NCI-H2171 (cell line): Measurements from ENCODE around the gene DNASE1L3.

ENCODE experiments used
- DNase-seq: peaks from one replicate; lab custom pipeline; 2025; lab: John Stamatoyannopoulos, UW

The DNASE1L3 gene

DNA sequence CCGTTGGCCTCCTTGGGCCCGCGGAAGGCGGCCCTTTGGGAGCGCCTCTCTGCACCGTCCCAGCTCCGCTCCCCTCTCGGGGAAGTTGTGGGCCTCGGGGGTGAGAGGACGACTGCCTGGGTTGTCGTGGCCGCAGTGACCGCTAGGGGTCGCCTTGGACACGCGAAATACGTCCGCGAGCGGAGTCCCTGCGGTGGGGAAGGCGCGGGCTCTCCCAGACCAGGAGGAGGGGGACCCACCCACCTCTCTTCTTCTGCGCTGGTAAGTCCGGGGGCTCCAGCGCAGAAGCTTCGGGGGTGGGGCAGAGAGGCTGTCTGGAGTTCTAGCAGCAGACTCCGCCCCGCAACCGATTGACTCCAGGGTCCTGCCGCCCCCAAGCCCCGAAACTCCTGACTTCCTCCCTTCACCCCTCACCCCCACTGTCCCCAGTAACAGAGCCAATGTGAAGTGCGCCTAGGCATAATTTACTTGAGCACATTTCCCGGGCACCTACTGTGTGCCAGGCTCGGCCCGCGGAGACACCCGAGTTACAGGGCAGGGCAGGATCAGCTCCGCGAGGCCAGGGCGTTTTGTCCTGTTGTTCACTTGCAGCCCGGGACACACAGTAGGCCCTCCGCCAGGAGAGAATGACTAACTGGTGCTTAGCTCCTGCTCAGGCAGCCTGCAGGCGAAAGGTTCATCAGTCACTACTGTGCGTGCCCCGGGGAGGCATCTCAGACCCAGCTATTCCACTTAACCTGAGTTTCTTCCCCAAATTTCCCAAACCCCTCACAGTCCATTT is 32.8 kb downstream of the DNASE1L3 start:
- peak; percentile 24 for DNase-seq

- no peak for DNase-seq
Observed at GRCh38 chr3:58176827-58177489, 33.8 kb downstream of the DNASE1L3 start.

DNA sequence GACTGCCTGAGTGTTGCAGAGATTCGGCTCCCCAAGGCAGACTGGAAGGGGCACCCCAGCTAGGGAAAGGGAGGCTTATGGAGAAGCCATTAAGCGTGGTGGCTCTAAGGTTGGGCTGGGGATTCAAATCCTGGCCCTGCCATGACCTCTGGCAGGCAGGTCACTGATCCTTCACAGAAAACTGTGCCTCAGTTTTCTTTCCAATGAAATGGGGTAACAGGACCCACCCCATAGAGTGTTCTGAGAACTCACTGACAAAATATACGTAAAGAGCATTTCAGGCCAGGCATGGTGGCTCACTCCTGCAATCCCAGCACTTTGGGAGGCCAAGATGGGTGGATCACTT is 34.6 kb downstream of the DNASE1L3 start:
- no peak for DNase-seq

- DNase-seq: no peak
Observed at GRCh38 chr3:58175437-58176184, 35.2 kb downstream of the DNASE1L3 start.

DNA sequence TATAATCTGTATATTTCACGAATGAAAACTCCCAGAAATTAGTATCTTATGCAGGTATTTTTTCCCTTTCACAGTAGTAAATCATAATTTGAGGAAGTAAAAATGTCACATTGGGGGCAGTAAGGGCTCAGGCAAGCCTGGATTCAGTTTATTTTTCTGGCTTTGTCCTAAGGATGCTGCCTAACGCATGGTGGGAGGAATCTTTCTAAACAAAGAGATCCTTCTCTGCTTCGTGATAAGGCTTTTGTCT is 35.7 kb downstream of the DNASE1L3 start:
- no peak for DNase-seq

- DNase-seq: peak; percentile 10
Observed at GRCh38 chr3:58173669-58174398, 36.9 kb downstream of the DNASE1L3 start.

DNA sequence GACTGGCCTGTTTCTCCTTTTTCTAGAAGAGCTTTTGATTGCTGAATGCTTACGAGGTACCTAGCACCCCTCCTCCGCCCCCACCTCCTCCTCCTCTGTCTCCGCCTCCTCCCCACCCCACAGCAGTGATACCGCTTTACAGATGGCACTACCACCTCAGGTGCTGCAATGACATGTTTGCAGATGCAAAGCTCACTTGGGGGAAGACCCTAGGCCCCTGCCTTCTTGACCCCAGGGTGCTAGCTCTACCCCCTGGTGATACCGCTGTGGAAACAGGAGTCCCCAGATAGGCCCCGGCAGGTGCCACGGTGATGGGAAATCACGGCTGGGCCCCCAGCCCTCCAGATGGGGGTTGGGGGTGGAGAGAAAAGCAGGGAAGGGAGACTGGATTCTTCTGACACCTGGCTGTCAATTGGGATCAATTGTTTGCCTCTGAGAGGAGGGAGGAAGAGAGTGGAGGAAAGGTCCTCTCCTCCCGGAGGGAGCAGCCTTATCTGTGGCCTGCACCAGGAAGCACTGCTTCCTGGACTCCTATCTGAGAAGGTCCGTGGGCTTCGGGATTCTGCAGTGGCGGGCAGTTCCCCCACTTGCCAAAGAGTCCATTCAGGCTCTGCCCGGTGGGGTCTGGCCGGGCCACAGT is 37.6 kb downstream of the DNASE1L3 start:
- DNase-seq: no peak

- no peak for DNase-seq
Observed at GRCh38 chr3:58171126-58171525, 39.6 kb downstream of the DNASE1L3 start.

- DNase-seq: no peak
Observed at GRCh38 chr3:58170376-58170775, 40.4 kb downstream of the DNASE1L3 start.

DNA sequence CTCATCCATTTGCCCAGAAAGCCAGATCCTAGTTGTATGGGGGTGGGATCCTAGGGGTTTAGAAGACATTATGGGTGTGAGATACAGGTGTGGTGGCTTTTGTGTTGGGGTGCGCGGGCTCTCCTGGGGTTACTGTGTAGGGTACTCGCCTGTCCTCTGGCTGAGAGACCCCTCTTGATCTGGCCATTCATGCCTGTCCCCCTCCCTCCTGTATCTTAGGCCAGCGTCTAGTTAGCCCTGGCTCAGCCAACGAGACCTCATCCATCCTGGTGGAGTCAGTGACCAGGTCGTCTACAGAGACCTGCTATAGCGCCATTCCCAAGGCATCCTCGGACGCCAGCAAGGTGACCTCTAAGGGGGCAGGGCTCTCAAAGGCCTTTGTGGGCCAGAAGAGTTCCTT is 41.4 kb downstream of the DNASE1L3 start:
- no peak for DNase-seq

DNA sequence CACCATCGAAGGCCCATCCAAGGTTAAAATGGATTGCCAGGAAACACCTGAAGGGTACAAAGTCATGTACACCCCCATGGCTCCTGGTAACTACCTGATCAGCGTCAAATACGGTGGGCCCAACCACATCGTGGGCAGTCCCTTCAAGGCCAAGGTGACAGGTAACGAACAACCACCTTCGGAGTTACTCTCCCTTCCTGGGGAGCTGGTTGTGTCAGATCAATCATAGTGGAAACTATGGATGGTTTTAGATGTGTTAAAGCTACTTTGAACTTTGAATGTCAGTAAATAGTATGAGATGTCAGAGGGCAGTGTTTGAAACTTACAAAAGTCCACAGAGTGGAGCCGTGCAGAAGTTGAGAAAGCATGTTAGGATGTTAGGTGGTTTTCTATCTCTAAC is 42.3 kb downstream of the DNASE1L3 start:
- DNase-seq: no peak

- DNase-seq: no peak
Observed at GRCh38 chr3:58167431-58168351, 43.1 kb downstream of the DNASE1L3 start.

DNA sequence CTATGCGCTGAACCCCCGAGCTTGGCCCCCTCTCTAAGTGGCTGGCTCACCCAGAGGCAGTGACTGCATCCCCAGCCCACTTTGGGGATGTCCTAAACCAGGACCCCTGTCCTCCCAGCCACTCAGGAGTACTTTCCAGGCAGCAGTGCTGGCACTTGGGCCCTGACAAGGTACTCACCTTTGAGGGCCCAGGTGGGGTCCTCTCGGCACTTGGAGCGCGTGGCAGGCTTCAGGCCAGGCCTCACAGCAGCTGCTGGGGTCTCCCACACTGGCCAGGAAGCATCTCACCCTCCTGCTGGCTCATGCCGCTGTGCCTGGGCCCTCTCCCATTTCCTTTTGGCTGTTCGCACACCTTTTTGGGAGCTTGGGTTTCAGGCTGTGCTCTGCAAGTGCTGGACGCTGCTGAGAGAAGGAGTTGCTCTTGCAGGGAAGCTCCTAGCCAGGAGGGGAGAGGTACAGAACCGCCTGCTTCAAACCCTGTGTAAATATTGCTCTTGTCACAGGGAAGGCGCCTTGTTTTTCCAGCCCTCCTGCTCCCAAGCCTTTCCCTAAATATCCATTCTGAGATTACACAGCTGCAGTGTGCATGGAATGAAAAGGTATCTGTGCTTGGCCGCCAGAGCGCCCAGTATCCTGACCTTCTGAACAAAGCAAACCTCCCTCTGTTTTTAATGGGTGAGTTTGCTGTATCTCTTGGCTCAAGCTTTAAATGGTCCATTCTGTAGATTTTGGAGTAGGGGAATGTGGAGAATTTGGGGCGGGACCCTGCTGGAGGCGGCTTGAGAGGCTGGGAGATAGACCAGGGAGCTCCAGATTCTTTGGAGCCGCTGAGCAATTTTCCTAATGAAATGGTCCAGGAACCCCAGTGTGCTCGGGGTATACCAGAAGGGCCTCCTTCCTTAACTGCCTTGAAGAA is 45.6 kb downstream of the DNASE1L3 start:
- no peak for DNase-seq

GRCh38 chr3:58164199-58164879 is 46.4 kb downstream of the DNASE1L3 start:
- DNase-seq: no peak

DNA sequence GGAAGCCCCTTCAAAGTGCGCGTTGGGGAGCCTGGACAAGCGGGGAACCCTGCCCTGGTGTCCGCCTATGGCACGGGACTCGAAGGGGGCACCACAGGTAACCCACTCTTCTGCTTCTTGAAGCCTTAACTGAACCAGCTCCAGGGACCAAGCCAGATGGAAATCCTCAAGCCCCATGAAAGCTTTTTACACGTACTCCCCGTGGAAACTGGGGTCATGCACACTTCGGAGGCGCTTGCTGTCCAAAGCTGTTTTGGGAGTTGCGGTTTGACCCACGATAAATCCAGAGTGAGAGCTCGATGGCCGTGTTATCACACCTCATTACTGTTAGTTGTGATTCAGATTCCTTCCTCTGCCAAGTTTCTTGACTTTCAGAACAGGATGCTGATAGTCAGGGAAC is 47.5 kb downstream of the DNASE1L3 start:
- no peak for DNase-seq

DNA sequence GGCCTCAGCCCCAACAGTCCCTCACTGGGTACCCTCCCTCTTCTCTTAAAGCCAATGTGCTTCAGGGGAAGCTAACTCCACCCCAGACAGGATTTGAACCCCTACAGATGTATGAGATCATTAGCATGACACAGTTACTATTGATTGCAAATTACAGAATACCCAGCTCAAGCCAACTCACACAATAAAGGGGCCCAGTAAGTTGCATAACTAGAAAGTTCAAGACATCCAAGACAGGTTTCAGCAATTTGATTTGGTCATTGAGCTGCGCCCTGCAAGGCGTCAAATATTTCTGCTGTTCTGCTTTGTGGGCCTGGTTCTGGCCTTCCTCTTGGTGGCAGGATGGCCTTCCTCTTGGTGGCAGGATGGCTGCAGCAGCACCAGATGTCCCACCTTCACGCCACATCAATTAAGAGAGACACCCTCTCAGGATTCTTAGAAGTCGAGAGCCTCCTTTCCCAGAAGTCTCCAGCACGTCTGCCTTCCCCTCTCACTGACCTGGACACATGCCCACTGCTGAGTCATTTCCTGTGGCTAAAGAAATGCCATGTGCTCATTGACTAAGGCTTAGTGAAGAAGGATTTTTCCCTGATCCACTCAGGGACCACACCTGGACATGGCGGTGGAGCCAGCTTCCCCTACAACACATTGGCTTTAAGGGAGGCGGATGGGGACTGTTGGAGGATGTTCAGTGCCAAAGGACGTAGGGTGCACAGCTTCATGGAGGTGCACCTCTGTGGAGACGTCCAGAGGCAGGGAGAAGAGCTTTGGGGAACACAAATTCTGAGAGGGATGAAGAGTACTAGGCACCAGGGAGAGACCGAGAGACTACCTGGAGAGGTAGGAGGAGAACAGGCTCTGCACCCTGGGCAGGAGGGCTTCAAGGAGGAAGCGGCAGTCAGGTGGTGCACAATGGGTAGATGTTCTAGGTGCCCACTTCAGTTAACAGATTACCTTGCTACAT is 49.1 kb downstream of the DNASE1L3 start:
- DNase-seq: no peak

DNA sequence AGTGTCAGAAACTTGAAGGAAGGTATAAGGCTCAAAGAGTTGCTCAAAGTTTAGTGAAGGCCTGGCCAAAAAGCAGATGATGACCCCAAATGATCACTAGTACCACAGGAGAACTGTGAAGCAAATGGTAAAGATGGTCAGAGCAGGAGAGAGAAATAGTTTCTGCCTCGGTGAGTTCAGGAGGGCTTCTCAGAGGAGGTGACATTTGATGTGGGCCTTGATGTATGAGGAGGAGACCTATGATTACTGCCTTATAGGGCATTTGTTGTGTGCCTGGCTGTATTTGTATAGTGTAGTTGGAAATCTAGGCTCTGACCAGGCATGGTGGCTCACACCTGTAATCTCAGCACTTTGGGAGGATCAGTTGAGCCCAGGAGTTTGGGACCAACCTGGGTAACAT is 50.4 kb downstream of the DNASE1L3 start:
- no peak for DNase-seq

GRCh38 chr3:58158442-58159153 is 52.2 kb downstream of the DNASE1L3 start:
- DNase-seq: no peak
